ENCODE measurements around the gene PLCG1.

PLCG1 gene

DNA sequence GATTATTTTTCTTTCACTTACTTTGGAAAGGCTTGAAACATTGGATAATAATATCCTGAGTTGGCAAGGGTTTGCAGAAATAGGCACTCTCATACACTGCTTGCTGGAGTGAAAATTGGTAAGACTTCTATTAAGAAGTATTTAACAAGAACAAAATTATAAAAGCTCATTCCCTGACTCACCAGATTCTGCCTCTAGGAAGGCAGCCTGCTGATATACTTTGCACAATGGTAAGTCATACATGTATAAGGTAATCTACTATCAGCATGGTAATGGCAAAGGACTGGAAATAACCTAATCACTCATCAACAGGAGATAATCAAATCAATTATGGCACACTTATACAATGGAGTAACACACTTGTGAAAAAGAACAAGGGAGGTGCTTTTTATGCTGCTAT is 85.8 kb downstream of the PLCG1 start:
- no peak for TF ChIP-seq CTCF (IDR thresholded peaks at IDR 0.05; ENCODE audit: unreplicated experiment in 3 of 3)
- peaks cover 12% of the 10 kb centered on the region for H3K36me3 Mint-ChIP-seq (ENCODE audit: low read depth)
- H3K4me3 Mint-ChIP-seq: no peak overlapping the region
- peak overlapping the region in 2 of 3 experiments; percentile 2 to 18 for H3K27ac Mint-ChIP-seq
- H3K27me3 Mint-ChIP-seq (ENCODE audit: low read depth): no peaks in the 10 kb centered on the region
- H3K9me3 Mint-ChIP-seq: no peaks in the 10 kb centered on the region
- H3K4me1 Mint-ChIP-seq: peaks cover 13% of the 10 kb centered on the region

GRCh38 chr20:41224281-41224680 is 86.9 kb downstream of the PLCG1 start:
- peaks cover 14% of the 10 kb centered on the region for H3K36me3 Mint-ChIP-seq (ENCODE audit: low read depth)
- no peaks in the 10 kb centered on the region for H3K27me3 Mint-ChIP-seq (ENCODE audit: low read depth)
- no peak for TF ChIP-seq CTCF (IDR thresholded peaks at IDR 0.05; ENCODE audit: unreplicated experiment in 3 of 3)
- no peaks in the 10 kb centered on the region for H3K9me3 Mint-ChIP-seq
- no peak overlapping the region for H3K4me3 Mint-ChIP-seq
- H3K4me1 Mint-ChIP-seq: peaks cover 20% of the 10 kb centered on the region
- no peak overlapping the region for H3K27ac Mint-ChIP-seq

DNA sequence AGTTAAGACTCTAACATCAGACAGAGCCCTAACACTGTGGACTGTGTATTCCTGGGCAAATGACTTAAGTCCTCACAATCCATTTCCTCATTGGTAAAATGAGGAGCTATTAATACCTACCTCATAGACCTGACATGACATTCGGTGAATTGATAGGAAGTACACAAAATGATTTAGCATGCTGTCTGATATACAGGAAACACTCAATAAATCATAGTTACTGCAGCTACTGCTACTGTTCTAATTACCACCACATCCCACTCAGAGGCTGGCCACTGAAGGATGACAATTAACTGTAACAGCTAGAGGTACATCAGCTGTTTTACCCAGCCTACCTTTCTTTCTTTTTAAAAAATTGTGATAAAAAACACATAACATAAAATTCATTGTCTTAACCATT is 87.7 kb downstream of the PLCG1 start:
- H3K4me3 Mint-ChIP-seq: no peak overlapping the region
- peaks cover 10% of the 10 kb centered on the region for H3K36me3 Mint-ChIP-seq (ENCODE audit: low read depth)
- H3K9me3 Mint-ChIP-seq: no peaks in the 10 kb centered on the region
- no peak for TF ChIP-seq CTCF (IDR thresholded peaks at IDR 0.05; ENCODE audit: unreplicated experiment in 3 of 3)
- H3K27me3 Mint-ChIP-seq (ENCODE audit: low read depth): no peaks in the 10 kb centered on the region
- no peak overlapping the region for H3K27ac Mint-ChIP-seq
- H3K4me1 Mint-ChIP-seq: peaks cover 22% of the 10 kb centered on the region

GRCh38 chr20:41226426-41226825 is 89.1 kb downstream of the PLCG1 start:
- Mint-ChIP-seq H3K4me3 (no peak overlapping the region), H3K4me1 (peaks cover 21% of the 10 kb centered on the region), H3K9me3 (no peaks in the 10 kb centered on the region), H3K36me3 (ENCODE audit: low read depth) (peaks cover 5% of the 10 kb centered on the region), H3K27ac (no peak overlapping the region), H3K27me3 (ENCODE audit: low read depth) (no peaks in the 10 kb centered on the region)
- no peak for TF ChIP-seq CTCF (IDR thresholded peaks at IDR 0.05; ENCODE audit: unreplicated experiment in 3 of 3)

All from nephron (organoid).